GM19455 (cell line): ENCODE data around the gene PEAK3.

Source experiments
- ATAC-seq: cut with Tn5 transposase; IDR thresholded peaks from one replicate; pipeline ENCODE4 v1.9.1; 2021; ENCODE audit not compliant: unreplicated experiment

PEAK3 gene

DNA sequence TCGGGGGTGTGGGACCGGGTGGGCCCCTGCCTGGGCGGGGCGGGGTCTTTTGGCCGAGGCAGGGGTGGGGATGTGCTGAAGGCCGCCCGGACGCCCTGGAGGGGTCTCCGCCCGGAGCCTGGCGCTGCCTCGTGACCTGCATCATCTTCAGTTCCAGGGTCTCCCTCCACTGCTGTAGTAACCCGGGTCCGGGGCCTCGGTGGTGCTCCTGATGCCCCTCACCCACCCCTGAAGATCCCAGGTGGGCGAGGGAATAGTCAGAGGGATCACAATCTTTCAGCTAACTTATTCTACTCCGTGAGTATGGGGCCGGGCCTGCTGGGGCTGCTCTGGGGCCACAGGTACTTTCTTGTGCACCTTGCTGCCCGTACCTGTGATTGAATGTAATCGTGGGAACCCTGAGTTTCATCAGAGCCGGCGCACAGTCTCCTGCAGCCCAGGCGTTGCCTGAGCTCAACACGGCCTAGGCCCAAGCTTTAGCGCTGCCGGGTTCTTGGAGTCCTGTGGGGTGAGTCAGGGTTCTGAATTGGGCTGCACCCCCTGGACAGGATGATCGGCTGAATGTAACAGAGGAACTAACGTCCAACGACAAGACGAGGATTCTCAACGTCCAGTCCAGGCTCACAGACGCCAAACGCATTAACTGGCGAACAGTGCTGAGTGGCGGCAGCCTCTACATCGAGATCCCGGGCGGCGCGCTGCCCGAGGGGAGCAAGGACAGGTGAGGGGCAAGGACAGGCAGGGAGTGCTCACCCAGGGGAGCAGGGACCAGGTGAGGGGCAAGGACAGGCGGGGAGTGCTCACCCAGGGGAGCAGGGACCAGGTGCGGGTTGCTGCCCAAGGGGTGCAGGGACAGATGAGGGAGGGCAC is 10.5 kb downstream of the PEAK3 start:
- no peak for ATAC-seq

DNA sequence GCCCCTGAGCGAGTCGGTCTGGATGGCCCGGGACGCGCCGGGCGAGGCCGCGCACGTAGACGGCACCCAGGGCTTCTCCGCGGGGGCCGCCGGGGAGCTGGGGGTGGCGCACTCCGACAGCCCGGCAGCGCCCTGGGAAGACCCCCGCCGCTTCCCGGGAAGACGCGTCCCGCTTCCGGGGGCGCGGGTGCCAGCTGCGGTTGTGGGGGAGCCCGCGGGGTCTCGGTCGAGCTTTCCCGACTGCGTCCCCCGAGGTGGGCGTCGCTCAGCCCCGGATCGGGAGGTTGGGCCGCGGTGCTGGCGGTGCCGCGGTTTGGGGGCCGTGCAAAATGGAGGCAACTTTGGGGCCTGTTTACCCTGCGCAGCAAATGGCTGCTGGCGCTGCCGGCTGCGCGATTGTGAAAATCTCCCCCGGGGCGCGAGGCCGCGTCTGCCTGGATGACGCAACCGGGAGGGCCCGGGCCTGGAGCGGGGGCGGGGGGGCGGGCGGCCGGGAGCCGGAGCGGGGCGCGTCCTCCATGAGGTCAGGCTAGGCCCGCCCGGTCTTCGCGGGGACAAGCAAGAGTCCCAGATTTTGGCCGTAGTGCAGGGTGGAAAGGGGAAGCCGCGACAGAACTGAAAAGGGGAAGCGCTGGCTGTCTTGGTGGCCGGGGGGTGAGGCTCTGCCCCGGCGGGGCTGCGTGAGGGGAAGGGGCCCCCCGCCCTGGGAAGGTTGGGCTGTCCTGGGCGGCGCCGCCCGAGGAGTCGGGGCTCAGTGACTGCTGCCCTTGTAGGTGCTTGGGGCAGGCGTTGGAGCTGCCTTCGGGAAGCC is 11.3 kb downstream of the PEAK3 start:
- ATAC-seq = no peak

DNA sequence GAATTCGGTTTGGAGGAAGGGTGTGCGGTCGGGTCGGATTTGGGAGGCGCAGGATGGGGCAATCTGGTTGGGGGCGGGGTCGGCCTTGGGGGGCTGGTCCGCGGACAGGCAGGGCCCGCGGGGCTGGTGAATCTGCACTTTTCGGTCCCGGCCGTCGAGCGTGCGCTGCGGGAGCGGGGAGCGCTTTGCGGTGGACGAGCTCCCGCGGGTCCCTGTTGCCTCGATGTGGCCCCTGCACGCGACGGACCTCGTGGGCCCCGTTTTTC is 11.9 kb downstream of the PEAK3 start:
- ATAC-seq = no peak

- ATAC-seq = peak; percentile 56
Observed at GRCh38 chr19:2269244-2270156, 12.5 kb downstream of the PEAK3 start.

DNA sequence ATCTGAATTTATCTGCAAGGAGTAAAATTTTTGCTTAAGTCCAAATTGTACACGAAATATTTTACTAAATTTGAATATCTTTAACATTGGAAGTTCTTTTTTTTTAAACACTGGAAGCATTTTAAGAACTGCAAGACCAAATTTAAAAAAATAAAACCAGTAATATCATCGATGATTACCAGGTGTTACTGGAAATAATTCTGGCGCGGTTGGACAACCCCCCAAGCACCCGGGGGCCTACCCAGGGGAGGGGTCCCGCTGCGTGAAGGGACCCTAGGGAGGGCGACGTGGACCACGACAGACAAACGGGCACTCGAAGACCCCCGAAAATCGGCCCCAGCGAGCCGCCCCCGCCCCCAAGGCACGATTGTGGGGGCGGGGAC is 13.1 kb downstream of the PEAK3 start:
- no peak for ATAC-seq

- ATAC-seq = no peak
Observed at GRCh38 chr19:2268480-2268830, 13.5 kb downstream of the PEAK3 start.

DNA sequence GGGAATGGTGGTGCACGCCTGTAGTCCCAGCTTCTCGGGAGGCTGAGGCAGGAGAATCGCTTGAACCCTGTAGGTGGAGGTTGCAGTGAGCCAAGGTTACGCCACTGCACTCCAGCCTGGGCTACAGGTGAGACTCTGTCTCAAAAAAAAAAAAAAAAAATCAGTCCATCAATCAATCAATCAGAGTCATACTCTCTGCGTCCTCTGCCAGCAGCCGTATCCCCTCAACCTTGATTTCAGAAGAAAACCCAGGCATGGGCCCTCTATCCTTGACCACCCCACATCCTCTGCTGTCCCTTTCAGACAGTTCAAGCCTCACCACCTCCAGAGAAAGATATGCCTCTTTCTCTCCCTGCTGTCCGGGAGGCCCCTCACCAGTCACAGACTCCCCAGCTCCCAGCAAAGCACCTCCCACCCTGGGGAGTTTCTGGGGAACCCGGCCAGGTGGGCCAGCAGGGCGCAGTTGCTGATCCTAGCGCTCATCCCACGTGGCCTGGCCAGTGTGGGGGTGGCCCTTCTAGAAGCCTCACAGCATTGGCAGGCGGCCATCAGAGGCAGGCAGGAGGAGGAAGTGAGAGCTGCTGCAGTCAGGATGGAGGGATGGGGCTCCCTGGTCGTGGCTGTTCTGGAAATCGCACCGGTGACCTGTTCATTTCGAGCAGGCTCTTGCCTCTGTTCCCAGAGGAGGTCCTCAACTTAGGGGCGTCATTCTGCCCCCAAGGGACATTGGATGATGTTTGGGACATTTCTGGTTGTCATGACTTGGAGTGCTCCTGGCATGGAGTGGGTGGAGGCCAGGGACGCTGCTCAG is 15.6 kb downstream of the PEAK3 start:
- no peak for ATAC-seq

GRCh38 chr19:2261438-2262172 is 20.4 kb downstream of the PEAK3 start:
- no peak for ATAC-seq

GRCh38 chr19:2260341-2260805 is 21.6 kb downstream of the PEAK3 start:
- ATAC-seq = no peak

DNA sequence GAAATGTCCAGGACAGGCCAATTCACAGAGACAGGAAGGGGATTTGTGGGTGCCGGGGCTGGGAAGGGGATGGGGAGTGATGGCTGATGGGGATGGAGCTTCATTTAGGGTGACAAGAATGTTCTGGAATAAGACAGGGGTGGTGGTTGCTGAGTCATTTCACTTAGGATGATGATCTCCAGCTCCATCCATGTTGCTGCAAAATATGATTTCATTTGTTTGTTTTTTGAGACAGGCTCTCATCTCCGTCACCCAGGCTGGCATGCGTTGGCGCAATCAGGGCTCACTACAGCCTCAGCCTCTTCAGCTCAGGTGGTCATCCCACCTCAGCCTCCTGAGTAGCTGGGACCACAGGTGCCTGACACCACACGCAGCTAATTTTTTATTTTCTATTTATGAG is 22.6 kb downstream of the PEAK3 start:
- no peak for ATAC-seq

GRCh38 chr19:2255982-2256685 is 25.8 kb downstream of the PEAK3 start, which contains the start of gene JSRP1:
Gene JSRP1 (minus strand): TSS chr19:2256417. CDS start chr19:2255314, 1,103 bp downstream.
- no peak for ATAC-seq

GRCh38 chr19:2255112-2255845 is 26.7 kb downstream of the PEAK3 start:
- ATAC-seq = no peak

DNA sequence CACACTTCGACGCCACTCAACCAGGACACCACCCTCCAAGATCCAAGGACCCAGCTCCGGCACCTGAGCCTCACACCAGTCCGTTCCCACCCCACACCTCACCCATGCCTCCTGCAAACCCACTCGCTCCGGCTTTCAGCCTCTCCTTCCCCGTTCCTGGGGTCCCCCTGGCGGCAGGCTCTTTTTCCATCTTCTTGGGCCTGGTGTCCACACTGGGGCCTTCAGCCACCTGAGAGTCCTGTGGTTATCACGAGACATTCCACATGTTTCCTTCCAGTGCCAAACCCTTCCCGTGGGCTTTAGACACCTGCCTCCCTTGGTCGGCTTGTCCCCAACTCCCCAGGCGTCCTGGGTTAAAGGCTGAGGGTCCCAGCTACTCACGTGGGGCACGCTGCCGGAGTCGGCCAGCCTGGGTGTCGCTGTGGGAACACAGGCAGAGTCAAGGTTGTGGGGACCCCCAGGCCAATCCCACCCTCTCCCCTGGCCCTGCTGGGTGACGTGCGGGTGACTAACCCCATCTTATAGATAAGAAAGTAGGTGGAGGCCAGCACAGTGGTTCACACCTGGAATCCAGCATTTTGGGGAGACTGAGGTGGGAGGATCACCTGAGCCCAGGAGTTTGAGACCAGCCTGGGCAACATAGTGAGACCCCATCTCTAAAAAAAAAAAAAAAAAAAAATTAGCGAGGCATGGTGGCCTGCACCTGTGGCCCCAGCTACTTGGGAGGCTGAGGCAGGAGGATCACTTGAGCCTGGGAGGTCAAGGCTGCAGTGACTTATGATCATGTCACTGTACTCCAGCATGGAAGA is 27.7 kb downstream of the PEAK3 start:
- ATAC-seq = no peak

GRCh38 chr19:2253106-2254063 is 28.6 kb downstream of the PEAK3 start:
- no peak for ATAC-seq

DNA sequence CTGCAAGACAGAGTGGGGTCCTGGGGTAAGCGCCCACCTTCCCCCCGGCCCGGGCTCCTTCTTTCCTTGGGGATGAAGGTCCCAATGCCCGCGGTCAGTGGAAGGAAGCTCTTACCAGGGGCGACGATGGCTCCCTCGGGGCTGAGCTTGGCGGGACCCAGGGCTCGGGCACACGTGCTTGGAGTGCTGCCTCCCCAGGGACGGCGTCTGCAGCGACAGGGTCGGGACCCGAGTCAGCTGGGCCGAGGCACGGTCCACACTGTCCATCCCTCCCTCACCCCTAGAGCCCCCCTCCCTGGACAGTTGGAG is 29.2 kb downstream of the PEAK3 start:
- no peak for ATAC-seq

GRCh38 chr19:2252055-2252796 is 29.7 kb downstream of the PEAK3 start:
- no peak for ATAC-seq
